GM10847 (cell line): ENCODE data around the gene DNAJC18.

Experiments
- POLR2A ChIP-seq: IDR thresholded peaks from 2 replicates; pipeline ENCODE4 v1.6.1; 2011; ENCODE audit not compliant: insufficient read length; ENCODE audit errors: extremely low read depth

The DNAJC18 gene

DNA sequence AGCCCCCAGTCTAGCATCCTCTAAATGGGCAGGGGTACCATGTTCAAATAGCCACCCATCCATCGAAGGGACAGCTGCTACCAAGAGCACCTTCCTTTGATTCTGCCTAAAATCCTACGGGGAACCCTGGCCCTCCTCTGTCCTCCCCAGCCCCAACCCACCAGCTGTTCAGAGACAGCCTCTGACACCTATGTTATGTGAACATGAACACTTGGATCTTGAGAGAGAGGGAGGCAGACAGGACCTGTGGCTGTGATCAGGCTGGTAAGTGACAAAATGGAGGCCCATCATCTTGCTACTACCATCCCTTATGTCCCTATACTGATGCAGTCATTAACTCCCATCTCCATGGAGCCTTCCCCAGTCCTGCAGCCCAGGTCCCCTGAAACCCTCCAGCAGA, 64.4 kb downstream of the DNAJC18 start:
- TF ChIP-seq POLR2A = no peak

DNA sequence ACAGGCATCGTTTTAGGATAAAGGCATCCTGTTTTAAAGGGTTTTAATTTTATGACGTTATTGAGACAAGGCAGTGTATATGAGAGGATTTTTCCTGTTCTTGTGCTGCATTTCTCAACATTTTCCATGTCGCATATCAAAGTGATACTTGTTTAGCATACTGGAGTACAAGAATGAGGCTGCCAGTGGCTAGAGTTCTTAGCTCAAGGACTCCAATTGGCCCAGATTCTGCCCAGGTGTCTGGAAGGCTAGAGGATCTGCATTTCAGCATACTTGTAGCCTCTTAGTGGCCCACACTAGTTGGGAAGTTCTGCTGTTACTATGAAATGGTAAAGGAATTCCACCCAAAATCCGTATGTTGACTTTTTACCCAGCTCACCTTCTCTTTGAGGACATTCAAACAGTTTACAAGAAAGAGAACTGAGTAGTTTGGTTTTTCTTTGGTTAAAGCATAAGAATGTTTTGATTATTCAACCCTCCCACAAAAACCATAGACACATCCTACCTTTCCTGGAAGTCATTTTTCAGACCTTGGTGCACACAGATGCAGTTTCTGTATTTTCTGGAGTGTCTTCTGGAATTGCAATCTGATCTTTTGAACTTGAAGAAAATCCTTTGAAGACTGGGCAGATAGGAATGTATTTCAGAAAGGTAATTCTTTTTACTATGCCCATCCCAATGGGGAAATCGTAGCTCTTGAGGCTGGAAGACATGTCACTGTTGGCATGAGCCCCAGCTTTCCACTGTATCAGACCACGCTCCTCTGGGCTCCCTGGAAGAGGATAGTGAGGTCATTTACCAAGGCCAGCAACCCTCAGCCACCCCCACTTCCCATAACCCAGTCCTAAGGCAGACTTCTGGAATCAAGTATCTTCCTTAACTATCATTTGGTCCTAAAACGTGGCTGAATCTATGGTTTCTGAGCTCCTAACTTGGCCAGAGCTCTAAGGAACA, 67.6 kb downstream of the DNAJC18 start:
- TF ChIP-seq POLR2A = no peak

DNA sequence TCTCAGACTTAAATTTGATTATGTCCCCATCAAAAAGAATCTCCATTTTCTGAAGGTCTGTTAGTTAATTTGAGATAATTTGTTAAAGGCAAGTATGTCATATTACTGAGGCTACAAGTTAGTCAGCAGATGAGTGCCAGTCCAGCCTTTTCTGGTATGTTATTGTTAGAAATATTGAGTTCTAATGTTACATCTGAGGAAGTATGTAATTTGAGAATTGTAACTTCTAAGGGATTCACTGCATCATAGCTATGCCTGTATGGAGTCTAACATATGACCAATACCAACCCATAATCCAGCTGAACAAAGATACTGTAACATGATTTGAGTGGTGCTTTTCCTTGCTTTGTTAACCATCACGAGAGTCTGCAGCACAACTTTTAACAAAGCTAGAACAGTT, 70.1 kb downstream of the DNAJC18 start:
- TF ChIP-seq POLR2A = no peak

DNA sequence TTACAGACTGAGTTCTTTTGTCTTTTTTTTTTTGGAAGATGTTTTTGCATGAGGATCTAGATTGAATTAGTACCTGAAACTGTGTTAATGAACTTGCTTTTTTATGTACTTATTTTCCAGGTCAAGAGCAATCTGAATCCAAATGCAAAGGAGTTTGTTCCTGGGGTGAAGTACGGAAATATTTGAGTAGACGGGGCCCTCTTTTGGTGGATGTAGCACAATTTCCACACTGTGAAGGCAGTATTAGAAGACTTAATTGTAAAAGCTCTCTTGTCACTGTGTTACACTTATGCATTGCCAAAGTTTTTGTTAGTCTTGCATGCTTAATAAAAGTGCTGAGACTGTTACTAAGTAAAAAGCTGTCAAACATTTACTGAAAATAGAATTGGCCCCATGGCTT, 70.7 kb downstream of the DNAJC18 start:
- no peak for TF ChIP-seq POLR2A

DNA sequence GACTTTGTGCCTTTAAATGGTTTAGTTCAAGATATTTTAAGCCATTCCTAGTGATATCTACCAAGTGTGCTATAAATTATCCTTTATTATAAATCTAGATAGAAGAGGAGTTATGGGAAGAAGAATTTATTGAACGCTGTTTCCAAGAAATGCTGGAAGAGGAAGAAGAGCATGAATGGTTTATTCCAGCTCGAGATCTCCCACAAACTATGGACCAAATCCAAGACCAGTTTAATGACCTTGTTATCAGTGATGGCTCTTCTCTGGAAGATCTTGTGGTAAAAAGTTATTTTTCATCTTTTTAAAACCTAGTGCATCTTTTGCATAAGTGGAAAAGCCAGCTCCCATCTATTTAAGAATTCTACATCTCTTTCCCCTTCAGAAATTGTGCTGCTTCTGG, 74.9 kb downstream of the DNAJC18 start:
- no peak for TF ChIP-seq POLR2A

DNA sequence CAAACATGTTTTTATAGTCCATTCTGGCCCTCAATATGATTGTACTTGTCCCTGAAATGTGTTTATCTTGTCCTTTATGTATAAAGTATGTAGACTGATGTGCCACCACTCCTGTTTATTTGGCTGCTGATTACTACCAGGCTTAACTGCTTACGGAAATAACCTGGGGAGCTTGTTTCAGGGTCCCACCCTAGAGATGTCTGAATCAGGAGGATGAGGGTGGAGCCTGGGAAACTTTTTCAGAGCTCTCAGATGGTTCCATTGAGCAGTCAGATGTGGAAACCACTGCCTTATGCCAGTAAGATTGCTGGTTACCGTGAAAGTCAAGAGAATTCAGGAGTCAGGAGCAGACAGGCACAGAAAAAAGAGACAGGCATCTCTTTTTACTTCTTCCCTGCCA, 75.4 kb downstream of the DNAJC18 start:
- no peak for TF ChIP-seq POLR2A

DNA sequence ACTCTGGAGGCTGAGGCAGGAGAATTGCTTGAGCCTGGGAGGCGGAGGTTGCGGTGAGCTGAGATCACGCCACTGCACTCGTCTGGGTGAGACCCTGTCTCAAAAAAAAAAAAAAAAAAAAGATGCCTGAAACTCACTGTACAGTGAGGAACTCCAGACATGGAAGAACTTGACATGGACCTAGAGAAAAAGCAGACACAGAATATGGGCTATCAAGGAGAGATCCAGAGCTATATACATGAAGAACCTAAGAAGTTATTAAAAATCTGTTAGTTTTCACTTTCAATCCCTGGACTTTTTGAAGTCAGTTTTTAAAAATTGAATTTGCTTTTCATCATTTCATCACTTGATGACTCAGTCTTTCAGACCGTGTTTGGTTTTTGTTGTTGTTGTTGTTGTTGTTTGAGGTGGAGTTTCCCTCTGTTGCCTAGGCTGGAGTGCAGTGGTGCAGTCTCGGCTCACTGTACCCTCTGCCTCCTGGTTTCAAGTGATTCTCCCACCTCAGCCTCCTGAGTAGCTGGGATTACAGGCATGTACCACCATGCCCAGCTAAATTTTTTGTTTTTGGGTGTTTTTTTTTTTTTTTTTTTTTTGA, 77.4 kb downstream of the DNAJC18 start:
- TF ChIP-seq POLR2A = no peak

DNA sequence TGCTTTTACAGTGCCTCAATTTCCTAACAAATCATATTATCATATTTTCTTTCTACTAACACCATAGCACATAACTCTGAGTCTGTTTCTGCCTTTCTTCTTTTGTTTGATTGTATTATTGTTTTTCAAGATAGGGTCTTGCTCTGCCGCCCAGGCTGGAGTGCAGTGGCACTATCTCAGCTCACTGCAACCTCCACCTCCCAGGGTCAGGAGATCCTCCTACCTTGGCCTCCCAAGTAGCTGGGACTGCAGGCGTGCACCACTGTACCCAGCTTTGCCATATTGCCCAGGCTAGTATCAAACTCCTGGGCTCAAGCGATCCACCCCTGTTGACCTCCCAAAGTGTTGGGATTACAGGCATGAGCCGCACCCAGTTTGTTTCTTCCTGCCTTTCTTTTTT, 78.9 kb downstream of the DNAJC18 start:
- TF ChIP-seq POLR2A = no peak
